GM12878 (cell line): ENCODE measurements around the gene SGSH. TPM values are rescaled to one million over a fixed set of nuclear protein-coding genes. Genes with fewer than 3 reads are reported as not detected.

ENCODE experiments used
- ATAC-seq: fragments of 200-7000 bp; cut with Tn5 transposase; 3 replicates; pipeline ENCODE4 v1.9.1; 2020; ENCODE audit warnings: mild to moderate bottlenecking, moderate library complexity
- BruUV-seq: library from RNA; stranded (reverse); fragments of 400-500 nt; replicated peaks from 2 replicates; lab custom pipeline; 2021; lab: Mats Ljungman, UMichigan
- CTCF ChIA-PET: fragments of 300-600 bp; sonication (Branson Sonifier 250); formaldehyde crosslinking; extraction: SDS; loops from one replicate; lab custom pipeline; 2021; ENCODE audit warnings: inconsistent platforms; lab: Yijun Ruan, JAX
- POLR2A ChIA-PET: fragments of 350-600 bp; formaldehyde crosslinking; extraction: SDS; loops from one replicate; lab custom pipeline; 2021; ENCODE audit warnings: inconsistent platforms; lab: Charles Lee
- RAD21 ChIA-PET: fragments of 300-600 bp; sonication (Branson Sonifier 250); formaldehyde crosslinking; loops from one replicate; lab custom pipeline; 2023; ENCODE audit warnings: antibody characterized with exemption; ENCODE audit not compliant: unreplicated experiment; lab: Charles Lee
- SMC1A ChIA-PET: fragments of 300-600 bp; sonication (Branson Sonifier 250); formaldehyde crosslinking; loops from one replicate; lab custom pipeline; 2023; ENCODE audit not compliant: unreplicated experiment, uncharacterized antibody; lab: Charles Lee
- DNase-seq: peaks from one replicate; pipeline ENCODE4 v3.0.0-alpha.2; 2011; ENCODE audit warnings: low read depth, low spot score
- FAIRE-seq: peaks from 3 replicates; lab custom pipeline; 2011; peaks lifted over from hg19 to GRCh38; lab: Jason Lieb, UNC
- H2AFZ ChIP-seq: 2 replicates; pipeline ENCODE4 v1.6.0; 2011; ENCODE audit warnings: low read depth, low read length, control low read depth; ENCODE audit not compliant: control insufficient read depth
- H3K27ac ChIP-seq: 2 replicates; pipeline ENCODE4 v1.5.1; 2011; ENCODE audit warnings: control low read depth; ENCODE audit not compliant: control insufficient read depth, insufficient read depth
- H3K27me3 ChIP-seq, 2 experiments: replicated peaks in 1 of 2; 2 replicates each; pipeline versions ENCODE4 v1.6.0 to v1.6.1; 2011; ENCODE audit warnings: low read length in 1 of 2; ENCODE audit not compliant: control insufficient read depth in 2 of 2, insufficient read depth in 2 of 2
- H3K36me3 ChIP-seq, 2 experiments: 2 replicates each; pipeline ENCODE4 v1.5.1; 2011; ENCODE audit warnings: low read length in 1 of 2; ENCODE audit not compliant: control insufficient read depth in 2 of 2, insufficient read depth in 2 of 2
- H3K4me1 ChIP-seq: 2 replicates; pipeline ENCODE4 v1.6.1; 2011; ENCODE audit warnings: mild to moderate bottlenecking, low read length, moderate library complexity, mixed read lengths; ENCODE audit not compliant: control insufficient read depth, insufficient read depth
- H3K4me2 ChIP-seq: 2 replicates; pipeline ENCODE4 v1.6.0; 2011; ENCODE audit warnings: control low read depth; ENCODE audit not compliant: control insufficient read depth, insufficient read depth
- H3K4me3 ChIP-seq: fragments of 200-600 bp; sonication (generic); 2 replicates; pipeline ENCODE4 v1.5.1; 2016
- H3K79me2 ChIP-seq: 2 replicates; pipeline ENCODE4 v1.6.0; 2011; ENCODE audit warnings: low read length; ENCODE audit not compliant: control insufficient read depth, insufficient read depth
- H3K9ac ChIP-seq: 2 replicates; pipeline ENCODE4 v1.8.0; 2011; ENCODE audit warnings: low read length, control low read depth, mixed read lengths; ENCODE audit not compliant: control insufficient read depth, insufficient read depth
- H3K9me3 ChIP-seq: replicated peaks from 3 replicates; pipeline ENCODE4 v1.5.1; 2011; ENCODE audit warnings: mild to moderate bottlenecking, low read length; ENCODE audit not compliant: control insufficient read depth, insufficient read depth
- H4K20me1 ChIP-seq: 2 replicates; pipeline ENCODE4 v1.6.0; 2011; ENCODE audit not compliant: control insufficient read depth, insufficient read depth
- BACH1 ChIP-seq: fragments of 450-650 bp; IDR thresholded peaks from 2 replicates; pipeline ENCODE4 v1.6.1; 2017; ENCODE audit warnings: mild to moderate bottlenecking, borderline replicate concordance
- DPF2 ChIP-seq: fragments of 450-650 bp; IDR thresholded peaks from 2 replicates; pipeline ENCODE4 v1.6.1; 2017; ENCODE audit warnings: mild to moderate bottlenecking
- EP300 ChIP-seq, 2 experiments: fragments of 150-350 bp in 1 of 2; IDR thresholded peaks; 2 replicates each; pipeline ENCODE4 v1.6.1; 2011 to 2012; ENCODE audit warnings: low read depth in 2 of 2, low read length in 2 of 2, borderline replicate concordance in 1 of 2, improper control_type of control experiment in 1 of 2, inconsistent platforms in 1 of 2; ENCODE audit not compliant: control insufficient read depth in 1 of 2
- FOS ChIP-seq: IDR thresholded peaks from 3 replicates; pipeline ENCODE4 v1.6.1; 2011; ENCODE audit warnings: borderline replicate concordance; ENCODE audit not compliant: insufficient read length; ENCODE audit errors: extremely low read depth
- FOXK2 ChIP-seq: fragments of 450-650 bp; IDR thresholded peaks from 2 replicates; pipeline ENCODE4 v1.6.1; 2017; ENCODE audit warnings: mild to moderate bottlenecking, moderate library complexity
- GATAD2B ChIP-seq: fragments of 450-650 bp; conservative IDR thresholded peaks from 2 replicates; pipeline ENCODE4 v1.6.1; 2017; ENCODE audit warnings: low read depth, mild to moderate bottlenecking, moderate library complexity
- HCFC1 ChIP-seq: fragments of 150-350 bp; IDR thresholded peaks from 2 replicates; pipeline ENCODE4 v1.6.1; 2014; ENCODE audit warnings: low read length
- IKZF2 ChIP-seq, 2 experiments: fragments of 450-650 bp; IDR thresholded peaks; 2 replicates each; pipeline ENCODE4 v1.6.1; 2017; ENCODE audit warnings: mild to moderate bottlenecking in 2 of 2, moderate library complexity in 2 of 2
- MLLT1 ChIP-seq: fragments of 450-650 bp; IDR thresholded peaks from 2 replicates; pipeline ENCODE4 v1.6.1; 2016; ENCODE audit warnings: mild to moderate bottlenecking
- MTA2 ChIP-seq: fragments of 450-650 bp; IDR thresholded peaks from 2 replicates; pipeline ENCODE4 v1.6.1; 2016; ENCODE audit warnings: low read depth, mild to moderate bottlenecking, moderate library complexity
- POLR2A ChIP-seq: IDR thresholded peaks from 2 replicates; pipeline ENCODE4 v1.6.1; 2011; ENCODE audit warnings: low read depth, mild to moderate bottlenecking, low read length
- POLR2AphosphoS2 ChIP-seq: IDR thresholded peaks from 2 replicates; pipeline ENCODE4 v1.6.1; 2011; ENCODE audit warnings: low read depth, mild to moderate bottlenecking, low read length, improper control_type of control experiment, moderate library complexity
- RUNX3 ChIP-seq: IDR thresholded peaks from 2 replicates; pipeline ENCODE4 v1.6.1; 2012; ENCODE audit warnings: low read length, inconsistent platforms
- SMARCA5 ChIP-seq: fragments of 450-650 bp; IDR thresholded peaks from 2 replicates; pipeline ENCODE4 v1.6.1; 2017; ENCODE audit warnings: mild to moderate bottlenecking
- SUZ12 ChIP-seq: fragments of 200-600 bp; sonication (generic); IDR thresholded peaks from one replicate; pipeline ENCODE4 v1.6.1; 2018; ENCODE audit warnings: antibody characterized with exemption, mild to moderate bottlenecking; ENCODE audit not compliant: unreplicated experiment
- TCF12 ChIP-seq: IDR thresholded peaks from 2 replicates; pipeline ENCODE4 v1.6.1; 2011; ENCODE audit warnings: low read depth, mild to moderate bottlenecking, low read length
- TCF3 ChIP-seq: IDR thresholded peaks from 2 replicates; pipeline ENCODE4 v1.6.1; 2012; ENCODE audit warnings: low read depth, mild to moderate bottlenecking, low read length, borderline replicate concordance; ENCODE audit not compliant: insufficient read depth
- YY1 ChIP-seq: IDR thresholded peaks from 2 replicates; pipeline ENCODE4 v1.6.1; 2011; ENCODE audit warnings: low read depth, mild to moderate bottlenecking, low read length
- ZBTB40 ChIP-seq: fragments of 450-650 bp; IDR thresholded peaks from 2 replicates; pipeline ENCODE4 v1.6.1; 2016; ENCODE audit warnings: mild to moderate bottlenecking, moderate library complexity, borderline replicate concordance
- WGBS: methylation state at CpG from one replicate; pipeline ENCODE4 v1.1.6; 2016; ENCODE audit warnings: low lambda C conversion rate; ENCODE audit not compliant: insufficient replicate concordance, insufficient coverage; ENCODE audit errors: missing lambda C conversion rate; 5-methylcytosine and 5-hydroxymethylcytosine counted together
- in situ Hi-C: fragments of 300-500 bp; cut with MboI; formaldehyde crosslinking; loops from 9 replicates; pipeline ENCODE4 v1.14.3; 2018; ENCODE audit warnings: mixed read lengths
- intact Hi-C: fragments of 100-400 bp; cut with micrococcal nuclease; formaldehyde crosslinking; loops from one replicate; pipeline ENCODE4 v1.14.2; 2022; ENCODE audit not compliant: unreplicated experiment
- polyA plus RNA-seq, 11 experiments: library from polyadenylated mRNA; depleted of rRNA in 4 of 11; unstranded in 6 of 11; stranded (reverse) in 5 of 11; fragments of >200 nt; fragmentation: Nextera tagmentation in 4 of 11; fragmentation: Illumina TruSeq in 1 of 11; extraction: Ambion mirVana in 4 of 11; extraction: Trizol in 1 of 11; gene quantifications; 1 replicate in 1 of 11; 2 replicates in 10 of 11; pipeline versions ENCODE4 v1.2.1 to v1.2.3, GENCODE V29; 2011 to 2016; ENCODE audit warnings: inconsistent platforms in 2 of 11, missing spikeins in 2 of 11, low read depth in 1 of 11
- total RNA-seq, 4 experiments: library from RNA; depleted of rRNA in 3 of 4; stranded (reverse); fragments of >200 nt in 3 of 4; fragmentation: Illumina TruSeq in 1 of 4; extraction: Trizol in 1 of 4; gene quantifications; 2 replicates each; pipeline versions ENCODE4 v1.2.1 to v1.2.3, GENCODE V29; 2013 to 2021

The SGSH gene
- total and polyA plus RNA-seq, 10 of the 15 experiments (the other 5 are each of a cell fraction or from before 2014, with no cell fraction given), result 0.13 to 17.2 (median 6.0) TPM

- Histone ChIP-seq H3K4me2 (peak overlapping the region; percentile 56), H3K4me3 (peak overlapping the region; percentile 97), H3K9me3 (no peaks in the 10 kb centered on the region), H3K27me3 (no peaks in the 10 kb centered on the region), H3K4me1 (peaks cover 54% of the 10 kb centered on the region), H3K27ac (peak overlapping the region; percentile 82), H2AFZ (peak overlapping the region; percentile 15; the same call in 1 of the 2 replicates), H3K79me2 (peaks cover 46% of the 10 kb centered on the region), H3K9ac (peak overlapping the region; percentile 90), H3K36me3 (peaks cover 0 to 8% of the 10 kb centered on the region in 2 experiments; a peak in 1 of 4 replicates), H4K20me1 (peaks cover 5% of the 10 kb centered on the region; the same call in 1 of the 2 replicates)
- peak; percentile 1; the same call in 1 of the 3 replicates for ATAC-seq
- no peak for FAIRE-seq
- intact Hi-C loops (no loop called here), in situ Hi-C loops (no loop called here)
- RAD21 ChIA-PET, result interaction anchor here (4.3 kb wide), 1 partner anchor 42 kb away, joined by 10 read pairs; the partner anchor contains the start of genes SGSH and SLC26A11
- DNase-seq, result no peak
- CTCF ChIA-PET, result no interaction called here
- BruUV-seq, result no TSS peak
- 1% methylated on average over 41 of the region's 45 CpGs for WGBS
- POLR2A ChIA-PET, result interaction anchor here (0.5 kb wide), 1 partner anchor 41 kb away, joined by 3 read pairs; the partner anchor contains the start of gene SLC26A11
- SMC1A ChIA-PET, result no interaction called here
- TF ChIP-seq SUZ12, result no peak
- peak; percentile 52; the same call in 1 of the 2 replicates for TF ChIP-seq FOXK2
- 0 out of 4 replicates have a peak, but pooled peaks have one; percentile 21 to 26 for TF ChIP-seq IKZF2 (IDR thresholded peaks at IDR 0.05)
- TF ChIP-seq HCFC1, result no peak
- TF ChIP-seq TCF3, result no peak
- TF ChIP-seq BACH1, result 0 out of 2 replicates have a peak, but pooled peaks have one; percentile 4
- 0 out of 2 replicates have a peak, but pooled peaks have one; percentile 53 for TF ChIP-seq MLLT1
- peak; percentile 70; the same call in 1 of the 2 replicates for TF ChIP-seq DPF2
- no peak for TF ChIP-seq MTA2
- no peak for TF ChIP-seq EP300 (IDR thresholded peaks at IDR 0.05; ENCODE audit: borderline replicate concordance in 1 of 2, control insufficient read depth in 1 of 2, low read depth in 2 of 2, low read length in 2 of 2)
- TF ChIP-seq RUNX3, result peak; percentile 63
- TF ChIP-seq YY1, result peak; percentile 53; the same call in 1 of the 2 replicates
- no peak for TF ChIP-seq POLR2AphosphoS2
- 0 out of 2 replicates have a peak, but pooled peaks have one; percentile 13 for TF ChIP-seq SMARCA5
- no peak for TF ChIP-seq FOS
- peak; percentile 47; the same call in 1 of the 2 replicates for TF ChIP-seq ZBTB40
- TF ChIP-seq GATAD2B, result peak; percentile 23; the same call in 1 of the 2 replicates
- TF ChIP-seq TCF12, result 0 out of 2 replicates have a peak, but pooled peaks have one; percentile 8
- no peak for TF ChIP-seq POLR2A
Measured at GRCh38 chr17:80261159-80261894, 41.2 kb upstream of the SGSH start.
